GM23338 (cell line): ENCODE results near the gene ANKS1B.

Experiments
- CREB1 ChIP-seq: fragments of 250-450 bp; sonication (Bioruptor Pico); IDR thresholded peaks from 2 replicates; pipeline ENCODE4 v1.5.0; 2020; ENCODE audit warnings: low read depth, mild to moderate bottlenecking, moderate library complexity
- CTCF ChIP-seq, 2 experiments: fragments of 200-600 bp in 1 of 2; sonication (generic) in 1 of 2; conservative IDR thresholded peaks; 2 replicates each; pipeline versions ENCODE4 v1.5.1 to v1.6.1; 2016 to 2017; ENCODE audit warnings: antibody characterized with exemption in 2 of 2, low read depth in 2 of 2, mild to moderate bottlenecking in 2 of 2, moderate library complexity in 1 of 2
- EZH2 ChIP-seq: fragments of 200-600 bp; sonication (generic); IDR thresholded peaks from one replicate; pipeline ENCODE4 v1.8.0; 2017; ENCODE audit warnings: antibody characterized with exemption, mild to moderate bottlenecking, low read depth; ENCODE audit not compliant: unreplicated experiment
- EZH2phosphoT487 ChIP-seq: fragments of 200-600 bp; sonication (generic); IDR thresholded peaks from one replicate; pipeline ENCODE4 v1.8.1; 2018; ENCODE audit warnings: antibody characterized with exemption; ENCODE audit not compliant: unreplicated experiment
- NANOG ChIP-seq: IDR thresholded peaks from 2 replicates; pipeline ENCODE4 v1.6.1; 2016; ENCODE audit warnings: antibody characterized with exemption, borderline replicate concordance
- POLR2AphosphoS5 ChIP-seq: IDR thresholded peaks from 2 replicates; pipeline ENCODE4 v1.6.1; 2016; ENCODE audit warnings: antibody characterized with exemption, low read depth
- REST ChIP-seq: IDR thresholded peaks from one replicate; pipeline ENCODE4 v1.6.1; 2018; ENCODE audit warnings: antibody characterized with exemption; ENCODE audit not compliant: unreplicated experiment
- ZNF331 ChIP-seq: fragments of 250-450 bp; sonication (Bioruptor Pico); IDR thresholded peaks from 2 replicates; pipeline ENCODE4 v1.5.0; 2020; ENCODE audit warnings: low read depth, mild to moderate bottlenecking, moderate library complexity
- TF ChIP-seq, protein P1 (sequence below): IDR thresholded peaks from 2 replicates; pipeline ENCODE4 v1.6.1; 2016; ENCODE audit warnings: antibody characterized with exemption

DNA sequence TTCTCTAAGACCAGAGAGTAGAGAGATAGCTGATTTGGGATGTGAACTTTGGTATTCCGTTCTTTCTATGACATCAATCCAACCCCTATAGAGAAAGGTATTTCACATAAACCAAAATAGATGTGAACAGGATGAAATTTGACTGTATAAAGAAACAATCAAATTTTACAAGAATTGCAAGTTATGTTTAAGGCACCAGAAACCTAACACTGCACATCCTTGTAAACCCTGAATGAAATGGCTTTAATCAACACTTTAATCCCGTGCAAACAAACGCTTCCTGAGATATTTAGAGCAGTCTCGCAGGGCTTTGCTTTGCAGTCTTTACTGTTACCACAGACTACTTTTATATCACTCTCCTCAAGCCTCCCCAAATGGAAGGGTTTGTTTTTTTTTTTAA, 1214.5 kb downstream of the ANKS1B start:
- TF ChIP-seq CTCF (conservative IDR thresholded peaks at IDR 0.05; ENCODE audit: low read depth in 2 of 2): no peak
- TF ChIP-seq EZH2phosphoT487: no peak
- TF ChIP-seq EZH2: no peak
- no peak for TF ChIP-seq REST
- TF ChIP-seq, protein P1, sequence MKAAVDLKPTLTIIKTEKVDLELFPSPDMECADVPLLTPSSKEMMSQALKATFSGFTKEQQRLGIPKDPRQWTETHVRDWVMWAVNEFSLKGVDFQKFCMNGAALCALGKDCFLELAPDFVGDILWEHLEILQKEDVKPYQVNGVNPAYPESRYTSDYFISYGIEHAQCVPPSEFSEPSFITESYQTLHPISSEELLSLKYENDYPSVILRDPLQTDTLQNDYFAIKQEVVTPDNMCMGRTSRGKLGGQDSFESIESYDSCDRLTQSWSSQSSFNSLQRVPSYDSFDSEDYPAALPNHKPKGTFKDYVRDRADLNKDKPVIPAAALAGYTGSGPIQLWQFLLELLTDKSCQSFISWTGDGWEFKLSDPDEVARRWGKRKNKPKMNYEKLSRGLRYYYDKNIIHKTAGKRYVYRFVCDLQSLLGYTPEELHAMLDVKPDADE: no peak
- TF ChIP-seq POLR2AphosphoS5: no peak
- TF ChIP-seq CREB1 (CRISPR knock-in tag): no peak
- TF ChIP-seq NANOG: no peak
- no peak for TF ChIP-seq ZNF331
